ENCODE results near the gene ARPC1B. TPM values are rescaled to one million over a fixed set of nuclear protein-coding genes. Genes with fewer than 3 reads are reported as not detected.
"Not testable (repeated sequence)": the region's sequence is repeated elsewhere in the genome, so short reads cannot be mapped to it uniquely, and the experiment has no call there.

The ARPC1B gene
- total RNA-seq, 1 donor from 2014 or later, result 125 TPM

DNA sequence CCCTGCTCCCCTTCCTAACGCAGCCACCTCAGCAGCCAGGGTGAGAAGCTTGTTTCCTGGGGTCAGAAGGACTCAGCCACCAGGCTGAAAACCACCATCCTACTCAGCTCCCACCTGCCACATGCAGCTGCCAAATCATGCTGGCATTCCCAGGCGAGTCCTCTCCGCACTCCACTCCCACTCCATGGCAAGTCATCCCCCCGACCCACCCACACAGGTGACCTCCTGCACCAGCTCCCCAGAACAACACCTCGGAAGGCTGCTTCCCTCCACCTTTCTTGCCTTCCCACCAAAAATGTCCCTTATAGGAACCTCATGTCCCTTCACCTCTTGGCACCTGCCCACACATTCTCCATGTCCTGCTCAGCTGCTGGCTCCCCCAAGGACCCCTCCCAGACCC, 29.2 kb downstream of the ARPC1B start:
- intact Hi-C loops (cut with DNase I), result no loop called here
- ATAC-seq, result no peak
- no peak for DNase-seq (ENCODE audit: low spot score)

DNA sequence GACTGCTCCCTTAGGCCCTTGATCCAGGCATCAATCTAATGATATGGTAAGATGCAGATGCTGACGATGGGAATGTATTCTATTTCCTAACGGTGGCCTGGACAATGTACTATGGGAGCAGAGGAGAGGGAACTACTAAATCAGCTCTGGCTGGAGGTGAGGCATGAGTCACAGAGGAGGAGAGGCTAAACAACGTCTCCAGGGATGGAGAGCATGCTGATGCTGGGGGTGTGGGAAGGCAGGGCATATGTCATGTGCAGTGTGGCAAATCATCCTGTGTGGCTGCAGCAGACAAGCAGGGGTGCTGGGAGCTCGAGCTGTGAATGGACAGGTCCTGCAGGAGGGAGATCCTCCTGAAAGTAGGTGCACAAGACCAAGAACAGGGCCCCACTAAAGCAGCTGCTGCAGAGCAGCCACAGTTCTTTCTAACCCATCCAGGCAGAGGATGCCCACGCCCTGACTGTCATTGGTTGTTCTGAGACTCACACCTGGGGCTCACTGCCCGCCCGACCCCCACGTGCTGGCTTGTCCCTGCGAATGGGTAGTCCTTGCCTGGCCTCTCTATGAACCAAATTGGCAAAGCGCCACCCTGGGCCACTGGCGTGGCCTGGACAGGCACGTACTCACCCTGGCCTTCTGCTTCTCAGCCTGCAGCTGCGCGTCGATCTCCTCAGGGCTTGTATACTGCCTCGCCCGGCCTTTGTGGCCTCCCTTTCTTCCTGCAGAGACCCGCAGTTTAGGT, 29.9 kb downstream of the ARPC1B start:
- DNase-seq (ENCODE audit: low spot score) (peak; percentile 64), ATAC-seq (no peak)
- intact Hi-C loops (cut with DNase I), result no loop called here

DNA sequence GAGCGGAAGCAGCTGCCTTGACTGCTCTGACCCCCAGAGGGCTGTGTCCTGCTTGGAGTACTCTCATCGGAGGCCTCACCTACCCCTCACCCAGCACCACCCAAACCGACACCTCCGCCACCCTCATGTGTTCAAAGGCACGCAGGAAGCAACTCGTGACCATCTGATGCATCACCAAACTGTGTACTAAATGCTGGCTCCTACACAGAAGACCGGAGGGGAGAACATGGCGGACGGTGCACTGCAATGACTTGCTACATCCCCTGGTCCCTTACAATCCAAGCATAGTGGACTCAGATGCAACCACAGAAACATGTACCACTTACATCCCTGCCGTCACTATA, 30.4 kb downstream of the ARPC1B start:
- intact Hi-C loops (cut with DNase I), result loop anchor here (5.0 kb wide), 1 partner anchor 412 kb away; no protein-coding TSS in a partner anchor
- ATAC-seq (no peak), DNase-seq (ENCODE audit: low spot score) (no peak)

DNA sequence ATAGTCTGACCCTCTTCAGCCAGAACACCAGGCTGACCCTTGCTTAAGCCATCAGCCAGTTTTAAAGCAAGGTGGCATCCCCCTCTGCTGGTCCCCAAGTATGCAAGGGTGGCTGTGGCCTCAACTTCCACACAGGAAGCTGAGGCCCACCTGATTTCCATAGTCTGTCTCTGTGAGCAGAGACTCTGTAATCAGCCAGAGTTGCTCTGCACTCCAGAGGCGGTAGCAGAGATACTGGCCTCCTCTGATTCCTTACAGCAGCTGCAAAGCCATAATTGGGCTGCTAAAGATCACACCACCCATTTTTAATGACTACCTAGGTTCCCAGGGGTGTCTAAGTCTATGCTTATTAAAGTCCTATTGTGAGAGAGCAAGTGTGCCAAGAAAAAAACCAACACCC, 32.0 kb downstream of the ARPC1B start:
- DNase-seq (ENCODE audit: low spot score), result no peak
- intact Hi-C loops (cut with DNase I), result loop anchor here (5.0 kb wide), 1 partner anchor 411 kb away; no protein-coding TSS in a partner anchor
- ATAC-seq, result no peak

DNA sequence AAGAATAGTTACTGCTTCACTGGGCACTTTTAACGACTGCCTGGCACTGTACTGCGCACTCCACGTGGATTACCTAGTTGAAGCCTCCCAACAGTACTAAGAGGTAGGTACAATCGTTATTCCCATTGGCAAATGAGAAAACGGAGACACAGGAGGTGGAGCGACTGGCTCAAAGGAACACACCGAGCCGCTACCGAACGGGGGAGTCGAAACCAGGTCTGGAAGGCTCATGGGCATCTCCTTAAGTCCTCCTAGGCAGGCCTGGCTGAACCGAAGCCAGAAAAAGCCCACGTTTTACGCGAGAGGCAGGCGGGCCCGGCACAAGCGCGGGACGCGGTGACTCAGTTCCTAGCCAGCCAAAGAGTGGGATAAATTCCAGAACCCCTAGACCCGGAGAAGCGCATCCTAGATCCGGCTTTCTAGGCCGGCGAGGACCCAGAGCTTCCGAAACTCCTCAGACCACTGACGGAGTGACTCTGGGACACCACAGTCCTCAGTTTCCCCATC, 33.4 kb downstream of the ARPC1B start:
- ATAC-seq (peak; percentile 12), DNase-seq (ENCODE audit: low spot score) (peak; percentile 81)
- intact Hi-C loops (cut with DNase I), result loop anchor here (5.0 kb wide), 1 partner anchor 409 kb away; no protein-coding TSS in a partner anchor

DNA sequence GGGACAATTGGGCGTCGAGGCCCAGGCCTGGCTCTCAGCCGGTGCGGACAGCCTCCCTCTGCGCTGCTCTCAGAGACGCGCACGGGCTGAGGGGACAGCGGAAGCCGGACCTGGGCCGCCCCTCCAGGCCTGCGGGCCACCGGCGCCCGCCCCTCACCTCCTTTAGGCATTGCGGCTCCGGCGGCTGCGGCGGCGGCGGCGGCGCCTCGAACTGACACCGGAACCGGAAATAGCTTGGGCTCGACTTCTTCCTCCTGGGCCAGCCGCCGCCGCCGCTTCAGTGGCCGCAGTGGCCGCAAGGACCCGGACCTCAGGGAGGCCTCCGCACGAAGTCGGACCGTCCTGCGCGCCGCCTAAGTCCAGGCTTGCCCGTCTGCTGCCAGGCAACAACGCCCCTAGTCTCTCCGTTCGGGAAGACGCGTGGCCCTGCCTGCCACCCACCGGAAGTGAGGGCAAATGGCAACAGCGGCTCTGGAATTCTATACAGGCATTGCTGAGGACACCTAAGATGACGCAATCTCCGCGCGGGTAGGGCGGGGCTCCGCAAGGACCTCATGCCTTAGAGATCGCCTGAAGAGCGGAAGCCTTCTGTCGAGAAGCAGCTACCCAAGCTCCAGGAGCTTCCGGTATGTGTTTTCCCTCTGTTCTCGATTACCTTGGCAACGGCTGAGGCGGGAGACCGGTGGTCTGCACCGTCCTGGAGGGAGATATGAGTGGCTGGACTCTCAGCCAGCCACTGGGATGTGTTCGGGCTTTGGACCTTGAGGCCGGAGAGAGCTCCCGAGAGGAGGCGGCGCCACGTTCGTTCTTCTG, 34.1 kb downstream of the ARPC1B start, which contains the start of the genes BUD31 and PDAP1:
Gene BUD31 (plus strand): TSS at position 591 of the 813 bp plus-strand sequence. CDS start 2,124 bp downstream, outside the sequence.
Gene PDAP1 (minus strand): TSS at position 219 of the 813 bp plus-strand sequence. CDS start 49 bp downstream, at position 170.
- DNase-seq (ENCODE audit: low spot score) (peak; percentile 95), ATAC-seq (peak; percentile 97)
- intact Hi-C loops (cut with DNase I), result loop anchor here (5.0 kb wide), 1 partner anchor 409 kb away; no protein-coding TSS in a partner anchor

DNA sequence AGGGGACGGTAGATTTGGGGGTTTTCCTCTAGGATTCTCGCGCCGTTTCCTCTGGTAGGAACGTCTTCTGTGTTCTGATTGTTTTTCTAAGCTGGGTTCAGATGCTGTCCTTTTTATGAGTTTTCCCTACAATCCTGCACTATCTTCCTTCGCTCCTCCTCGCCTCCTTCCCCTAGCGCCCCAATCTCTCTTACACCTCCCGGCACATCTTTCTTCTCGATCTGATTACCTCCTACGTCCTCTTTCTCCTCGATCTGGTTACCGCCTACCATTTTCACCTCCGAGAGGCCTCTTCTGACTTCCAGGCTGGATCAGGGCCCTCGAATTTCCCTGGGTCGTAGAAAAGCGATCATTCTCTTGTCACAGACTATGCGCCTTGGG, 34.7 kb downstream of the ARPC1B start:
- DNase-seq (ENCODE audit: low spot score) (no peak), ATAC-seq (peak; percentile 0)
- intact Hi-C loops (cut with DNase I), result loop anchor here (5.0 kb wide), 1 partner anchor 408 kb away; no protein-coding TSS in a partner anchor

DNA sequence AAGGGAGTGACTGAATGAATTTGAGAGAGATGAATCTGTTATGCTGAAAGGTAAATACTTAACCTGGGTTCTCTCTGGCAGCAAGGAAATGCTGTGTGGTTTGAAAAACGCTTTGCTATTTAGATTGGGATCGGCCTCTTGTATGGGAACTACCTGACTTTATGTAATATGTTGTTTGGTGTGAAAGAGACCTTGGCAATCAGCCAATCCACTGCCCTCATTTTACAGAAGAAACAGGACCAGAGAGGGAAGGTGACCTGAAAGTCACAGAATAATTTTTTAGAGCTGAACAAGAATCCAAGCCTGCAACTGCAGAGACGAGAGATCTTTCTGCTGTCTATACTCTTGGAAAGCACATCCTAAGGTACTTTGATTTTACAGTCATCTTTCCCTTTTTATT, 35.3 kb downstream of the ARPC1B start:
- intact Hi-C loops (cut with DNase I), result loop anchor here (5.0 kb wide), 1 partner anchor 407 kb away; no protein-coding TSS in a partner anchor
- no peak for DNase-seq (ENCODE audit: low spot score)

DNA sequence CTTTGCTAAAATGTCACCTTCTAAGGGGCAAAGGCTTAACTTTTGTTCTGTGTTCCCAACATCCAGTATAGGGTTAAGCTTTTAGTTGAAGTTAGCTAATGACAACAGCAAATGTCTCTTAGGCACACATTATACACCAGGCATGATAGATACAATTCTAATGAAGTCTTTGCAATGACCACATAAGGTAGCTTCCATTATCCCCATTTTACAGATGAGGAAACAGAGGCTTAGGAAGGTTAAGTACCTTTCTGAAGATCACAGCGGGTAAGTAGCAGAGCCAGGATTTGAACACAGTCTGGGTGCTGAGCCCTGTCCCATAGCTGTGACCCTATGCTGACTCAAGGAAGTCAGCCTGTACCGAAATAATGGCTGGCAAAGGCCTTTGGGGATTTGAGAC, 36.1 kb downstream of the ARPC1B start:
- intact Hi-C loops (cut with DNase I), result no loop called here
- DNase-seq (ENCODE audit: low spot score), result no peak
- no peak for ATAC-seq

More for the DNA sequence above, 35.3 kb downstream of the ARPC1B start:
- ATAC-seq, result no peak

DNA sequence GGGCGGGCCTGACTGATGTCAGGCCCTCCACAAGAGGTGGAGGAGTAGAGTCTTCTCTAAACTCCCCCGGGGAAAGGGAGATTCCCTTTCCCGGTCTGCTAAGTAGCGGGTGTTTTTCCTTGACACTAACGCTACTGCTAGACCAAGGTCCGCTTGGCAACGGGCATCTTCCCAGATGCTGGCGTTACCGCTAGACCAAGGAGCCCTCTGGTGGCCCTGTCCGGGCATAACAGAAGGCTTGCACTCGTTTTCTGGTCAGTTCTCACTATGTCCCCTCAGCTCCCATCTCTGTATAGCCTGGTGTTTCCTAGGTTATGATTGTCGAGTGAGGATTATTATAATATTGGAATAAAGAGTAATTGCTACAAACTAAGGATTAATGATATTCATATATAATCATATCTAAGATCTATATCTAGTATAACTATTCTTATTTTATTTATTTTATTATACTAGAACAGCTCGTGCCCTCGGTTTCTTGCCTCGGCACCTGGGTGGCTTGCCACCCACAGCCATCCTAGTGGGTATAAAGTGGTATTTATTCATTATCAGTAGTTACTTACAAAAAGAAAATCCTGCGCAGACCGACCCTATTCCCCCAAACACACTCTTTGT, 41.1 kb downstream of the ARPC1B start:
- intact Hi-C loops (cut with DNase I); ATAC-seq: not testable (repeated sequence)
- DNase-seq (ENCODE audit: low spot score), result peak; percentile 75

DNA sequence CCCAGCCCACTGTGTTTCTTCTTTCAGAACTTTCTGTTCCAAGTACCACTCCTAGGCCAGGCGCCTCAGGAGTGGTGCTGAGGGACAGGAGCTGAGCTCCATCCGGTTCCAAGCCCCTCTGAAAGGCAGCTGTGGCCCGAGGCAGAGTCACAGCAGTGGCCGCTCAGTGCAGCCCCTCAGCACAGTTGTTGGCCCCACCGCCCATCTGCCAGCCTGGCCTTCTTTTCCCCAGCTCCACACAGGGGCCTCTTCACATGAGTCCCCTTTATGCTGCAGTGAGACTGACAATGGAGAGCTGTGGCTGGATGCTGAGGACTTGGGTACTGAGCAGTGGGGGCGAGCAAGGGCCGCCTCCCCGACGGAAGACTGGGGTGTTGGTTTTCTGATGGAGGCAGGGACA, 43.7 kb downstream of the ARPC1B start:
- intact Hi-C loops (cut with DNase I), result no loop called here
- DNase-seq (ENCODE audit: low spot score), result no peak
- ATAC-seq, result no peak

DNA sequence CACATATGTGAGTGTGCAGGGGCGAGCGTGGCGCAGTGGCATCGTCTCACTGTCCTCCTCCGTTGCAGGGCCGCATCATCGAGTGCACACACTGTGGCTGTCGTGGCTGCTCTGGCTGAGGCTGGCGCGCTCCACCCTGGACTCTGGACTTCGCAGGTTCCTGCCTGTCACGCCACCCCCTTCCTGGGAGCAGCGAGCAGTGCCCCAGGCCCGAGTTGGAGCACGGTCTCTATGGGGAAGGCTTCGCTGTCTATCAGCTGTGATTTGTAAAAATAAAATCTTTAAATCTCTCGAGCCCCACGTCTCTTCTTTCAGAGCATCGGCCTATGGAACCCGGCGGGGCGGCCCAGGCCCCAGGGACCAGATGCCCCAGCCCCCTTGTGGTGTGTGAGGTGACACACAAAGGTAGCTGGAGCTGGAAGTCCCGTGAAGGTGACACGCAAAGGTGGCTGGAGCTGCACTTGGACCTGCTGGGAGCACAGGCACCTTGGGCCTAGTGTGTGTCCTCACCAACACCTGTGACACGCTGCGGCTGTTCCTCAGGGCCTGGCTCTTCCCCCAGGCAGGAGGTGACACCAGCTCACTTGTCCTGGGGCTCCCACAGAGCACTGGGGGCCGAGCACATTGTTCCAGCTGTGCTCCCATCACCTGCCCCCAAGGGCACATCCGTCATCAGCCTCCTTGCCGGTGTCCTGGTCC, 44.9 kb downstream of the ARPC1B start:
- ATAC-seq, result peak; percentile 18
- no peak for DNase-seq (ENCODE audit: low spot score)
- intact Hi-C loops (cut with DNase I), result no loop called here

DNA sequence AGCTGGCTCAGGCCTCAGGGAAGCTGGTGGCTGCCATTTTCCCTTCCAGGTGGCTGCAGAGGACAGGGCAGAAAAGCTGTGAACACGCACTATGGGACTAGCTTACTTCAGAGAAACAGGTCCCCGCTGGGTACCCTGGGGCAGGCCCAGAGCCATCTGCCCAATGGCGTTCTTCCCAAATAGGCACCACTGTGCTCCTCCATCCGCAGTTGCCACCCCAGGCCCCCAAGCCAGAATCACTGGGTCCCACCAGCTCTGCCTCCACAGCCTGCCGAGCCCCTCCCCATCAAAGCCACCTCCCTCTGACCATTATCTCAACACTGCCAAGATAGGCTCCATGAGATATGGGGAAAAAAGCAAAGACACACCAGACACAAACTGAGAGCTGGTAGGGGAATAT, 45.7 kb downstream of the ARPC1B start:
- ATAC-seq, result no peak
- intact Hi-C loops (cut with DNase I), result no loop called here
- DNase-seq (ENCODE audit: low spot score), result no peak

DNA sequence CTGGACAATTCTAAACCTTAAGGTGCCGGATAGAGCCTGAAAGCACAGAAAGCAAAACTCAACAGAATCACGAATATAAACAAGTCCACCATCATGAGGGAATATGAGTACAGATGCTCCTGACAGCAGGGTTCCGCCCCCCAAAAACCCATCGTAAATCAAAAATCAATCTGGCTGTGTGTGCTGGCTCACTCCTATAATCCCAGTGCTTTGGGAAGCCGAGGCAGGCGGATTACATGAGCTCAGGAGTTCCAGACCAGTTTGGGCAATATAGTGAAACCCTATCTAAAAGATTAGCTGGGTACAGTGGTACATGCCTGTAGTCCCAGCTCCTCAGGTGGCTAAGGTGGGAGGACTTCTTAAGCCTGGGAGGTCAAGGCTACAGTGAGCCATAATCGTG, 46.5 kb downstream of the ARPC1B start:
- DNase-seq (ENCODE audit: low spot score), result no peak
- intact Hi-C loops (cut with DNase I), result no loop called here
- no peak for ATAC-seq

DNA sequence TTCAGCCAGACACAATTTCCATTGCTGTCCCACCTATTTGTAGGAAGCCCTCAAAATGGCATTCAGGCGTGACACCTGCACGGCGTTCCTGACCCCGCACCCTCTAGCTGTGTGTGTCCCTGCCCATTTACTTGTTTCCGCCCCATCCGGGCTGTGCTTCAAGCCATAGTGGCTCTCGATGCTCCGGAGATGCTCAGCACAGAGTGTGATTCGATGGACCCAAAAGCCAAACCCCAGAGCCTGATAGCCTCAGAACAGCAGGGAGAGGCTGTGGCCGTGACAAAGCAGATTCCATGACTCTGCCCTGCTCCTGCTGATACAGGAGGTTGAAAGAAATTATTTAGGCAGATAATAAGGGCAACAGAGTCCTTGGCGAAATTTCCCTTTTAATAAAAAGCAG, 47.7 kb downstream of the ARPC1B start:
- intact Hi-C loops (cut with DNase I), result no loop called here
- DNase-seq (ENCODE audit: low spot score) (no peak), ATAC-seq (no peak)

DNA sequence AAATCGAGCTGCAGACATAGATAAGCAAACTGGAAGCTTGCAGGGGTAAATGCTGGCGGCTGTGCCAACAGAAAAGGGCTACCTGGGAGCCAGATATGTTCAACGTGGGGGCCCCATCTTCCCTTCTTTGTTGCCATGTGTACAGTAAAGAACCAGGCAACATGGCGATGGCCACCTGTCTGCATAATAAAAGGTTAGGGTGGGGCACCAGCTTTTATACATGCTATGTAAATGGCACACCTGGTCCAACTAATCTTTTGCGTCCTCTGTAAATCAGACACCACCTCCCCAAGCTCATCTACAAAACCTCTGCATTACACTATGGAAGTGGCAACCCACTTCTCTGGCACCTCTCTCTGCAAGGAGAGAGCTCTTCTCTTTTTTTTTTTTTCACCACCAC, 48.1 kb downstream of the ARPC1B start:
- DNase-seq (ENCODE audit: low spot score), result no peak
- intact Hi-C loops (cut with DNase I), result no loop called here
- no peak for ATAC-seq

DNA sequence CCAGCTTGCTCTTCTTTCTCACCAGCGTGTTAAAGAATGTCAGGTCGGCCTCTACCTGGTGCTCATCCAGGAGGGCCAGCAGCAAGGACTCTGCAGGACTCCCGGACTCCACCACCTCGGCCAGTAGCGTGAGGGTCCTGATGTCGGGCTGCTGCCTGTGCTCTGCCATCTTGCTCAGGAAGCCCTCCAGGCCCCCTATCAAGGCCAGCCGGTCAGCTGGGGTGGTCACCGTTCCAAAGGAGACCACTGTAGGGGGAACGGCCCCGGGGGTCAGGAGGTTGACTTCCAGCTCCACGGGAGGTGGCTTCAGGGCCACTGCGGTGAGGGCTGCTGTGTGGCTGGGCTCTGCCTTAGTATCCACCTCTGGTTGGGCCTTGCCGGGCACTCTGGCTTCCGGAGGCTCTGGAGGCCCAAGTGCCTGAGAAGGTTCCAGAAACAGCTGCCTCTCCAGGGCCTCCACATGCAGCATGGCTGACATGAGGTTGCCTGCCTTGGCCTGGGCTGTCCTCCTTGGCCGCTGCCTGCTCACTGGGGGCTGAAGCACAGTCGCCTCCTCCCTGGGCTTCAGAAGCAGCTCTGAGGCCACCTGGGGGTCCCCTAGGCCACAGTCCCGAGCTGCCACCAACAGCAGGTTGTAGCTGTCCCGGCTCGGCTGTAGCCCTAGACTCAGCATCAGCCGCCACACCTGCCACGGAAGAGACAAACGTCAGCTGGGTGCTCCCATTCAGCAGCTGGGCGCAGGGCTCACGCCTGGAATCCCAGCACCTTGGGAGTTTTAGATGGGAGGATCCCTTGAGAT, 50.6 kb downstream of the ARPC1B start:
- intact Hi-C loops (cut with DNase I), result no loop called here
- DNase-seq (ENCODE audit: low spot score), result no peak
- no peak for ATAC-seq

DNA sequence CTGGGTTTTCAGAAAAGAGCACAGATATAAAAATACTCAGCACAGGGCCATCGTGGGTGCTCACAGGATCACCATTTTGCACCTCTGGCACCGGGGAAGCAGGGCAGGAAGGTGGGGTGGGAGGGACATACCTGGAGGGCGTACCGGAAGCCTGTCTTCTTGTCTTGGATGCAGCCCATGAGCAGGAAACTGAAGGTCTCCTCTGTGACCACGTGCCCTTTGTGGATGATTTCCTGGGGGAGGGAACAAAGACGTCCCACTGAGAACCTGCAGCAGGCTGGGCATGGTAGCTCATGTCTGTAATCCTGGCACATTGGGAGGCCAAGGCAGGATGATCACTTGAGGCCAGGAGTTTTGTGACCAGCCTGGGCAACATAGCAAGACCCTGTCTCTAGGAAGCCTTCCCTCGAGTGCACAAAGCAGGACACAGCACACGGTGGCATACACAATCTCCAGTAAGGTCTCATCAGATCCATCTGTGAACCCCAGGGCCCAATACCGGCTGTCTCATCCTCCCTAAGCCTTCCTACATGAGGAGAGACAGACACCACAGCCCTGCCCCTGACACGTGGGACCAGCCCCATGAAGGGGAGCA, 54.5 kb downstream of the ARPC1B start:
- ATAC-seq, result no peak
- no peak for DNase-seq (ENCODE audit: low spot score)
- intact Hi-C loops (cut with DNase I), result no loop called here
